ENCODE data around the gene TAF1B. TPM values are rescaled to one million over a fixed set of nuclear protein-coding genes. Genes with fewer than 3 reads are reported as not detected.
A peak's percentile ranks its signal among the peaks of the same experiment; 100 is the strongest.

TAF1B gene
- total RNA-seq, 2 donors from 2014 or later: 14.8 to 16.0 TPM

GRCh38 chr2:9941196-9941995, 98.1 kb downstream of the TAF1B start:
- intact Hi-C loops (cut with DNase I): no loop called here
- no peak for TF ChIP-seq POLR2A (IDR thresholded peaks at IDR 0.05)
- TF ChIP-seq POLR2AphosphoS5 (IDR thresholded peaks at IDR 0.05): no peak
- TF ChIP-seq CTCF (IDR thresholded peaks at IDR 0.05): no peak
- 44% methylated on average over 13 of the region's 13 CpGs for WGBS
- H3K27ac ChIP-seq: no peak overlapping the region
- H3K4me1 ChIP-seq (replicated peaks): peaks cover 7% of the 10 kb centered on the region
- H3K9me3 ChIP-seq: no peaks in the 10 kb centered on the region
- H3K4me3 ChIP-seq: no peak overlapping the region
- H3K36me3 ChIP-seq: no peaks in the 10 kb centered on the region
- no peak for DNase-seq (ENCODE audit: low spot score)
- H3K27me3 ChIP-seq (replicated peaks; ENCODE audit: insufficient read depth): no peaks in the 10 kb centered on the region

- intact Hi-C loops (cut with DNase I): no loop called here
- TF ChIP-seq POLR2A (IDR thresholded peaks at IDR 0.05): no peak
- no peaks in the 10 kb centered on the region for H3K9me3 ChIP-seq
- no peak for DNase-seq (ENCODE audit: low spot score)
- H3K27ac ChIP-seq: no peak overlapping the region
- no peaks in the 10 kb centered on the region for H3K27me3 ChIP-seq (replicated peaks; ENCODE audit: insufficient read depth)
- WGBS: 66% methylated on average over 6 of the region's 6 CpGs
- H3K36me3 ChIP-seq: no peaks in the 10 kb centered on the region
- no peak overlapping the region for H3K4me3 ChIP-seq
- H3K4me1 ChIP-seq (replicated peaks): peaks cover 7% of the 10 kb centered on the region
These were observed 98.7 kb downstream of the TAF1B start for GRCh38 chr2:9941996-9942390.

GRCh38 chr2:9944330-9944758, 101.1 kb downstream of the TAF1B start:
- peak; percentile 40 for DNase-seq (ENCODE audit: low spot score)
- H3K27me3 ChIP-seq (replicated peaks; ENCODE audit: insufficient read depth): no peaks in the 10 kb centered on the region
- no peak overlapping the region for H3K27ac ChIP-seq
- intact Hi-C loops (cut with DNase I): no loop called here
- TF ChIP-seq CTCF (IDR thresholded peaks at IDR 0.05) (no peak), POLR2AphosphoS5 (IDR thresholded peaks at IDR 0.05) (peak; percentile 25)
- WGBS: 61% methylated on average over 3 of the region's 3 CpGs
- H3K4me1 ChIP-seq (replicated peaks): peaks cover 7% of the 10 kb centered on the region
- no peak overlapping the region for H3K4me3 ChIP-seq
- no peaks in the 10 kb centered on the region for H3K36me3 ChIP-seq
- no peaks in the 10 kb centered on the region for H3K9me3 ChIP-seq

- peaks cover 4% of the 10 kb centered on the region for H3K4me1 ChIP-seq (replicated peaks)
- H3K4me3 ChIP-seq: no peak overlapping the region
- intact Hi-C loops (cut with DNase I): no loop called here
- WGBS: 63% methylated on average over 7 of the region's 7 CpGs
- no peak for TF ChIP-seq POLR2AphosphoS5 (IDR thresholded peaks at IDR 0.05)
- TF ChIP-seq CTCF (IDR thresholded peaks at IDR 0.05): no peak
- no peak for TF ChIP-seq POLR2A (IDR thresholded peaks at IDR 0.05)
- H3K36me3 ChIP-seq: no peaks in the 10 kb centered on the region
- no peak for DNase-seq (ENCODE audit: low spot score)
- no peaks in the 10 kb centered on the region for H3K27me3 ChIP-seq (replicated peaks; ENCODE audit: insufficient read depth)
- no peaks in the 10 kb centered on the region for H3K9me3 ChIP-seq
- H3K27ac ChIP-seq: no peak overlapping the region
These were observed 102.3 kb downstream of the TAF1B start for GRCh38 chr2:9945596-9945995.

GRCh38 chr2:9946076-9946475, 102.8 kb downstream of the TAF1B start:
- Histone ChIP-seq H3K27me3 (replicated peaks; ENCODE audit: insufficient read depth) (no peaks in the 10 kb centered on the region), H3K4me3 (no peak overlapping the region), H3K27ac (no peak overlapping the region), H3K36me3 (no peaks in the 10 kb centered on the region), H3K4me1 (replicated peaks) (peaks cover 4% of the 10 kb centered on the region), H3K9me3 (no peaks in the 10 kb centered on the region)
- TF ChIP-seq POLR2AphosphoS5 (IDR thresholded peaks at IDR 0.05) (no peak), POLR2A (IDR thresholded peaks at IDR 0.05) (no peak), CTCF (IDR thresholded peaks at IDR 0.05) (no peak)
- no peak for DNase-seq (ENCODE audit: low spot score)
- intact Hi-C loops (cut with DNase I): no loop called here
- 84% methylated on average over 7 of the region's 7 CpGs for WGBS

Measured in prostate gland (tissue), 2 donors.